Activated CD4-positive, alpha-beta T cell treated with anti-CD3 and anti-CD28 coated beads, Interleukin-2, amount 50 U/mL, for 4 hours (primary cell): Measurements from ENCODE around the gene ATOSB.

Source experiments
- DNase-seq, 2 experiments: peaks; one replicate each; pipeline ENCODE4 v3.0.0-alpha.2; 2020

The ATOSB gene

GRCh38 chr9:35114113-35114839 is 1.4 kb downstream of the ATOSB start:
- DNase-seq, result peak; percentile 55 to 61

- DNase-seq, result peak in 1 of 2 experiments; percentile 20
Measured at GRCh38 chr9:35112257-35113020, 3.2 kb downstream of the ATOSB start.

- DNase-seq, result peak; percentile 95
Measured at GRCh38 chr9:35111001-35111933, 4.4 kb downstream of the ATOSB start.

GRCh38 chr9:35110327-35110761 is 5.3 kb downstream of the ATOSB start:
- no peak for DNase-seq

- DNase-seq, result no peak
Measured at GRCh38 chr9:35108946-35109575, 6.6 kb downstream of the ATOSB start.

GRCh38 chr9:35108461-35108860 is 7.2 kb downstream of the ATOSB start:
- DNase-seq, result no peak

- DNase-seq, result no peak
Measured at GRCh38 chr9:35107297-35108290, 8.1 kb downstream of the ATOSB start.

GRCh38 chr9:35106343-35106730 is 9.3 kb downstream of the ATOSB start:
- no peak for DNase-seq

GRCh38 chr9:35105571-35106342 is 9.9 kb downstream of the ATOSB start:
- DNase-seq, result no peak

- DNase-seq, result no peak
Measured at GRCh38 chr9:35105126-35105525, 10.5 kb downstream of the ATOSB start.

- DNase-seq, result no peak
Measured at GRCh38 chr9:35104586-35104985, 11.1 kb downstream of the ATOSB start.

GRCh38 chr9:35103660-35104191 is 11.9 kb downstream of the ATOSB start:
- no peak for DNase-seq

GRCh38 chr9:35102769-35103659 is 12.6 kb downstream of the ATOSB start, which contains the start of gene STOML2:
STOML2 (minus strand) TSS chr9:35103131; CDS start chr9:35103094, 37 bp downstream.
- peak; percentile 89 for DNase-seq

- DNase-seq, result no peak
Measured at GRCh38 chr9:35102465-35102768, 13.2 kb downstream of the ATOSB start.

GRCh38 chr9:35097573-35097972 is 18.1 kb downstream of the ATOSB start:
- DNase-seq, result no peak

GRCh38 chr9:35096035-35096849 is 19.4 kb downstream of the ATOSB start, which contains the start of gene PIGO:
PIGO (minus strand) TSS chr9:35096591; CDS start chr9:35095565, 1,026 bp downstream.
- peak; percentile 87 to 88 for DNase-seq

GRCh38 chr9:35091536-35091935 is 24.1 kb downstream of the ATOSB start:
- no peak for DNase-seq

GRCh38 chr9:35089434-35089833 is 26.2 kb downstream of the ATOSB start:
- DNase-seq, result no peak
